ENCODE data around the gene ADAD2. TPM values are rescaled to one million over a fixed set of nuclear protein-coding genes. Genes with fewer than 3 reads are reported as not detected.

ADAD2 gene
- total RNA-seq, 1 donor from 2014 or later = not detected

DNA sequence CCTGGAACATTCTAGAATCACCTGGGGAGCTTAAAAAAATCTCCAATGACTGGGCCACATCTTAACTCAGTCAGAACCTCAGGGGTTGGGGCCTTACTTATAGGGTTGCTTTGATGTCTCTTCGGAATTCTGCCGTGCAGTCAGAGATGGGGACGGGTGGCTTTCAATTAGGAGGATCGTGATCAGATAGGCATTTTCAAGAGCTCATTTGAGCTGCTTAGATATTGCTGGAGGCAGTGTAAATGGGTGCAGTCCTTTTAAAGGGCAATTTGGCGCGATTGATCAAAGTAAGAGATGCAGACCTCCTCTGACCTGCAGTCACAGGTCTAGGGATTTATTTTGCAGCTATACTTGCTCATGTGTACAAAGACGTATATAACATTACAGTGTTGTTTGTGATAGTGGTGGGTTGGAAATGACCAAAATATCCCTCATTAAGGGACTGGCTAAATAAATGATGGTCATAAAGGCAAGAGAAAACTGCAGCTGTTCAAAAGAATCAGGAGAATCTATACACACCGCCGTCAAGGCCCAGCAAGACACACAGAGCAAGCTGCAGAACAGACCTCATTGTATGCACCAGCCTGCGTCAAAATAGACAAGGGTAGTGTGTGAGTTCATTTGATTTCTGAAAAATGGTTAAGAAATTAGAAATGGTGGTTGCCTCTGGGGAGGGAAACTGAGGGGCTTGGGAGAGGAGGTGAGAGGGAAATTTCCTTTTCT is 55.2 kb downstream of the ADAD2 start:
- DNase-seq (ENCODE audit: low read depth in 2 of 2) = no peak

DNA sequence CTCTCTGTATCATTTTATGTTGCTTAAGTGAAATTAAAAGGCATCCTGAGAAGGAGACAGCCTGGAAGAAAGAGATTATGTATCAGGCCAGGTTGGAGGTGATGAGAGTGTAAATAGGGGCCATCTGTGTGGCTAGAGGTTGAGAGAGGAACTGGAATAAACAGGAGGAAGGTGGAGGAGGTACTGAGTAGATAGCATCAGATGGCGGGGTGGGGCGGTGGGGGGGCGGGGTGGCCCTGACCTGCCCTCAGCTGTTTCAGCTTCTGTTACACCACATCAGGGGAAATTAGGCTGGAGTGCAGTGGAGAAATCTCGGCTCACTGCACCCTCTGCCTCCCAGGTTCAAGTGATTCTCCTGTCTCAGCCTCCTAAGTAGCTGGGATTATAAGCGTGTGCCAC is 55.7 kb downstream of the ADAD2 start:
- no peak for DNase-seq (ENCODE audit: low read depth in 2 of 2)

Other genes starting within 250 kb of the ADAD2 start
- 0.77 and 1.3 TPM in 2 replicates for gene OSGIN1, start 237.9 kb upstream of the ADAD2 start, total RNA-seq
- gene NECAB2, start 222.9 kb upstream of the ADAD2 start, total RNA-seq = not detected in 2 replicates
- gene SLC38A8, start 148.4 kb upstream of the ADAD2 start, total RNA-seq = not detected in 2 replicates
- 78.9 and 102 TPM in 2 replicates for gene MBTPS1, start 74.2 kb upstream of the ADAD2 start, total RNA-seq
- 24.9 and 40.5 TPM in 2 replicates for gene HSDL1, start 46.0 kb upstream of the ADAD2 start, total RNA-seq
- under 0.01 TPM in 1 of 2 replicates, not detected in the other for gene DNAAF1, start 45.8 kb upstream of the ADAD2 start, total RNA-seq
- gene TAF1C, start 4.1 kb upstream of the ADAD2 start, total RNA-seq = 8.6 and 12.5 TPM in 2 replicates
- not detected in 2 replicates for gene KCNG4, start 48.9 kb downstream of the ADAD2 start, total RNA-seq
- not detected in 2 replicates for gene WFDC1, start 103.7 kb downstream of the ADAD2 start, total RNA-seq
- not detected in 2 replicates for gene ATP2C2, start 177.4 kb downstream of the ADAD2 start, total RNA-seq

All from dermis microvascular lymphatic vessel endothelial cell (primary cell).